HG02763 (cell line): Measurements from ENCODE around the gene ACOT11.

Experiments
- ATAC-seq: cut with Tn5 transposase; IDR thresholded peaks from one replicate; pipeline ENCODE4 v1.9.1; 2021; ENCODE audit warnings: mild to moderate bottlenecking, moderate library complexity; ENCODE audit not compliant: unreplicated experiment

ACOT11 gene

DNA sequence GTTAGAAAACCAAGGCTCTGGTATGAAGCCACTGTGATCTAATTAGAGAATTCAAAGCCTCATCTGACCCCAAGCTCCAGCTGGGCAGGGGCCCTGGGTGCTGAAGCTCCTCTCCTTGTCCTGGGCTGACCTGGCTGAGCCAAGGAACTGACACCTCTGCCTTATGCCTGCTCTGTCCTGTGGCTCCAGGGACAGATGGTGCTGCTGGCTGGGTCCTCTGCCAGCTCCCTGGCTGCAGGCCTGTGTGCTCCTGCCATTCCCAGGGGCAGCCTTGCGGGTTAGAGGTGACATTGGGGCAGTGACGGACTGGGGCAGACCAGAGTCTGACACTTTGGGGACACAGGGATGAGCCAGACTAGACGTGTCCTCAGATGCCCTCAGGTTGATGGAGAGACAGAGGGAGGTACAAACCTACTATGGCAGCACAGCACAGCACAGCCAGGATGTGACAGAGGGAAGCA lies 11.8 kb downstream of the ACOT11 start:
- ATAC-seq, result no peak

DNA sequence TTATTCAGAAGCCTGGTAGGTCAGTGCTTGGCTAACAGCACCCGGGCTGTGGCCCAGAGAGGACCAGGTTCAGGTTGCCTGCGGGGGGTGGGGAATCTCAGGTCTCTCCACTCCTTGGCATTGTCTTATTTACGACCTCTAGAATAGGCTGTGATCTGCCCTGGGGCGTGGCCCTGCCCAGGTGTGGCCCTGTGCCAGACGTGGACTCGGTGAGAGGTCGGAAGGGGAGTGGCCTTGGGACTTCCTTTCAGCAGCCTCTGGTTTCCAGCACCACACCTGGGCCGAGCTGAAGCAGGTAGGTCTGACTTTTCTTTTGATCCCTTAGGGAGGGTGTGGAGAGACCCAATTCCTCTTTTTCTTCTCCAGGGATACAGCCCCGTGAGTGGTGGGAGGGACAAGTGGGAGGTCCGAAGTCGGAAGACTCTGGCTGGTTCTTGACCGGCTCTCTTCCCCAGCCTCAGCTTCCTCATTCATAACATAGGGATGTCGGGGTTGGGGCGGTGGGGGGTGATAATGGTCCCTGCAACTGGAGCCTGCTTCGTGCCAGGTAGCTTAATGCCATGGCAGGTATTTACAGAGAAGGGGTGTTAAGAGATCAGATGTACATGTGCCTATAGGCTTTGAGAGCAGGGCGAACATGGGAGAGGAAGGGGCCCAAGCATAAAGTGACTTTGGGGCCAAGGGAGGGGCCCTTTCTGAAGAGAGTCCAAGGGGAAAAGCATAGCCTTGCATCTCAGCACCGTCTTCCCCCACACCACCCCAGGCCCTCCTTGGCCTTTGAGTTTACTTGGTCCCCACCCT lies 16.5 kb downstream of the ACOT11 start:
- no peak for ATAC-seq

DNA sequence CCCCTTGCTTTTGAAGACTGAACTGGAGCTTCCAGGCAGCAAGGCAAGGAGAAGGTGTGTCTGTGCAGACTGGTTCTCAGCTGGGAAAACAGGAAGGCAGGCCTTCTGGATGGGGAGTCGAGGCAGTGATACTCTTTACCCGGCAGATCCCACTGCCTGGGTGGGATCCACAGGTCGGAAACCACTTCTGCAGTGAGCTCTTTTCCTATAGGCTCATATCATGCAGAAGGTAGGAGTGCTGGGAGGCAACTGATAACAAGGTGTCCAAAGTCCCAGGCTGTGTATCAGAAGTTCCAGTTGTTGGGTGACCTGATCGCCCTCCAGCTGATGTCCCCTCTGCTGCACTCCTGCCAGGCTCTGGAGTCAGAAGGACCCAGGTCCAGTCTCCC lies 17.1 kb downstream of the ACOT11 start:
- ATAC-seq, result no peak

DNA sequence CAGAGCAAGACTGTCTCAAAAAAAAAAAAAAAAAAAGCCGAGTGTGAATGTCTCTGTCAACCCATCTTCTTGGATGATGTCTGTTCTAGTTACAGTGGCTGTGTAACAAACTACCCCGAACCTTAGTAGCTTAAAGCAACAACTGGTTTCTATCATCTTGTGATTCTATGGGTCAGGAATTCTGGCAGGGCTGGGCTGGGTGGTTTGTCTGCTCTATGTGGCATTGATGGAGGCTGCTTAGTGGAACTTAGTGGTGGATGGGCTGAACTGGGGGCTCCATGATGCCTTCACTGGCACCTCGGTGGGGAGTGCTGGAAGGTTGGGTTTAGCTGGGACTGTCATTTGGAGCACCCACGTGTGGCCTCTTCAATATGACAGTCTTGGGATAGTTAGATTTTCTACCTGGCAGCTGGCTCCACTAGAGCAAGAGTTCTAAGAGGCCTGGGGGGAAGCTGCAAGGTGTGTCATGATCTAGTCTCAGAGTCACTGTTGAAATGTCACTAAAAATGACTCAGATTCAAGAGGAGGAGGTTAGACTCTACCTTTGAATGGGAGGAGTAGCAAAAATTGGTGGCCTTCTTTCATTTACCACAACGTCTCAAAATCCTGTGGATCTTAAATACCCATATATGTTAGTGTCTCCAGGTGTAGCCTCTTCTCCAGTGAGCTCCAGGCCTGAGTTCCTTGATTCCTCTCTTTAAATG lies 18.6 kb downstream of the ACOT11 start:
- ATAC-seq, result no peak

DNA sequence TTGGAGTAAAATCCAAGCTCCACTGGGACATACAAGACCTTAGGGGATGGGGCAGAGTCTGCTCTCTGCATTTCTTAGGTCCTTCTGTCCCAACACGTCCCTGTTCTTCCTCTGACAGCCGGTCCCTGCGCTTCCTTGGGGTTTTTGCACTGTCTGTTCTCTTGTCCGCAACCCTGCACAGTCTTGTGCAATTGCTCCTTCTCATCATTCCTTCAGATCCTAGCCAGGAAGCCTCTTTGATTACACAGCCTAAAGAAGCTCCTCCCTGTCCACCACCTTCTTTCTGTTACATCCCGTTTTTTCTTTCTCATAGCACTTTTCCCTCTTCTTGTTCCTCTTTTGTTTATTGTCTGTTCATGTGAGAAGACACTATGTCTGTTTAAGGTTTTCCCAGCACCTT lies 19.9 kb downstream of the ACOT11 start:
- no peak for ATAC-seq

DNA sequence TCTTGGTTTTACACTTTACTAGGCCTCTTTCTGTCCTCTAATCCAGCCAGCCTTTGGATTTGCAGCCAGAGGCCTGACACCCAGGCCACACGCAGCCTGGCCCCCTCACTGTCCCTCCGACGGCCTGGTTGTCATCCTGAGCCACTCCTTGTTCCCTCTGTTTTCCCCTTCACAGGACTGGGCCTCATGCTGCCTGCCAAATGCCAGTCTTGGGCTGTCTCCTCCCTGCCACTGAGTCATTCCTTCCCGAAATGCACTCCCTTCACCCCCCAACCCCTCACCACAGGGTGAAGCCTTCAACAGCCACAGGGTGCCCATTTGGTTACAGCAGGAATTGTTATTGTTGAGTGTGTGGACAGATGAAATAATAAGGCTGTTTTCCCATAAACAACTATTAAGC lies 21.3 kb downstream of the ACOT11 start:
- no peak for ATAC-seq

DNA sequence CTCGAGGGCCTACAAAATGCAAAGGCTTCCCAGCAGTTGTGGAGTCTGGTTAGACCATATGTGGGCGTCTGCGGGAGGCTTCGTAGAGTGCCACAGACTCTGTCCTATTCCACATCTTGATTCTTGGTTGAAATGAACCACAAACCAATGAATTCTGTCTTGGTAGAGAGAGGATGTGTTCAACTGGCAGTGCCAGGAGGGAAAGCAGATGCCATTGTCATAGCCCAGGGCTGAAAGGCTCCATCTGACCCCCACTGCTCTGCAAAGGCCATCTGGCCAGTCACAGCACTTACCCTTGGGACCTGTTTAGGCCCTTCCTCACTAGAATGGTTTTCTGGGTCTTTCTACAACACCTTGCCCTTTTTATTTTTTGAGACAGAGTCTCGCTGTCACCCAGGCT lies 22.1 kb downstream of the ACOT11 start:
- ATAC-seq, result no peak

DNA sequence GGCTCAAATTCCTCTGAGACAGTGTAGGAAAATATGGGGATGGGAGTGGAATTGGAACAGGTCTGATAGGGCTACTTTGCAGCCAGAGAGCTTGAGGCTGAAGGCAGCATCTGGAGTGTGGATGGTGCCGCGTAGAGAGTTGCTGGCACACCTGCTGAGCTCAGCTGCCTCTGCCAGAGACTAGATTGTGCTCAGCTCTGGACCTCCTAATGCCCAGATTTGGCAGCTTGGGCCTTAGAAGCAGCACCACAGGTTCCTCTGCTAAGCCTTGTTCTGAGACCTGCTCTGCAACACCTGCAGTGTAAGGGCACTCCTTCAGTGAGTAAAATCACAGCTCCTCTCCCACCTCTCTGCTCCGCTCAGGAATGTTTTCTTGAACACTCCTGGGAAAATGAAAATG lies 23.3 kb downstream of the ACOT11 start:
- ATAC-seq, result no peak

DNA sequence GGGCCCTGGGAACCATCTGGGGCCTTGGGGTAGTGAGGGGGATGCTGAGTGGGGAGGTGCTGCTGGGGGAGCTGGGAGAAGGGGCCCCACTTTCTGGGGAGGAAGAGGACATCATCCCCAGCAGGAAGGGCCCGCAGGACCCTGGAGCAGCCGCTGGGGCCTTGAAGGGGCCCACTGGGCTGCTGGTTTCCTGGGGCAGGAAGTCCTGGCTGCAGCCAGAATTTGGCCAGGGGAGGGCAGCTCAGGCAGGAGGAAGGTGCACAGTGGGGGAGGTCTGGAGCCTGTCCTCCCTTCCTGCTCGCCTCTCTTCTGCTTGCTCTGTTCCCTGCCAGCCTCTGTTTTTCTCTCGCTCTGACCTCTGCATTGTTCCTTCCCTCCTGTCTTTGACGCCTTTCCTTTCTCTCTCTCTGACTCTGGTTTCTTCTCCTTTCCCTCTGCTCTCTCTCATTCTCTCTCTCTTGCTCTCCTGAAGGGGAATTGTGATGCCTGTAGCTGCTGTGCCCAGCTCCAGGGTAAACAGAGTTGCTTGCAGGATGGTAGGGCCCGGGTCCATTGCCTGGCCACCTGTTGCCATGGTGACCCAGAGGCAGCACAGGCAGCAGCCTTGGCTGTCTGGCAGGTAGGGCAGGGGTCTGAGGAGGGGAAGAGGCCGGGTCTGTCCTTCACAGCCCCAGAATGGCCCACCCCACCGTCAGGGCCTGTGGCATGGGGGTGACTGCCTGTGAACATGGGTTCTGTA lies 23.9 kb downstream of the ACOT11 start:
- ATAC-seq, result no peak

DNA sequence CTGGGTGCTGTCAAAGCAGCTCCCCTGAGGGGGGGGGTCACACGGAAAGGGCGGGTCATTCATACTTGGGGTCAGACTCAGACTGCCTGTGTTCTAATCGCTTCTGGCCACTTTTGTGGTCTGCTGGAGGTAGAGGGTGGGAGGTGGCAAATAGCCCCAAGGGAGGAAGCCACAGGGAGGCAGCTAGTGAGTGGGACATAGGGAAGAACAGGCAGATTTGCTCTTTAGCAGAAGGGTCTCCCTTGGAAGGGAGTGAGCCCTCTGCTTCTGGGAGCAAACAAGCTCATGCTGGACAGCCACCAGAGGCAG lies 24.5 kb downstream of the ACOT11 start:
- no peak for ATAC-seq

DNA sequence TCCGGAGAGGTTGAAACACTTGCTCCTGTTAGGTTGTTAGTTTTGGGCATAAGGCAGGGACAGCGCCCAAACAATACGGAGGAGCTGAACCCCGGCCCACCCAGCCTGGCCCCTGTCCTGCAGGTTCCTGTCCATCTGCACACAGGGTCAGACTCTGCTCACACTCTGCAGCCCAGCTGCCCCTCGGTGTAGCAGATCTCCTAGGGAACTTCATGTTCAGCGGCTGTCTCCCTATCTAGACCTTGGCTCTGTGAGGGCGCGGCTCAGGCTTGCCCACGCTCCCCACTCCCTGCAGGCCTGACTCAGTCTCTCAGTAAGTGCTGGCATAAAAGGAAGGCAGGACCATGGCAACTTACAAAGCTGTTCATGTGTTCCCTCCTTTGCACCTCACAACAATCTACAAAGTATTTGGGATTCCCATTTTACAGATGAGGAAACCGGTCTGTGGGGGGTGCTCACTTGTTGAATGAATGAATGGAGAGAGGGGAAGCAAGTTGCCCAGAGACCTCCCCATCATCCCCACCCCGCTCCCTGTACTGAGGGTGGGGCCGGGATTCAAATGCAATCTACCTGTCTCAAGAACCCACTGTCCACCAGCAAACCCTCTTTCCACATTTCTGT lies 26.2 kb downstream of the ACOT11 start:
- no peak for ATAC-seq

DNA sequence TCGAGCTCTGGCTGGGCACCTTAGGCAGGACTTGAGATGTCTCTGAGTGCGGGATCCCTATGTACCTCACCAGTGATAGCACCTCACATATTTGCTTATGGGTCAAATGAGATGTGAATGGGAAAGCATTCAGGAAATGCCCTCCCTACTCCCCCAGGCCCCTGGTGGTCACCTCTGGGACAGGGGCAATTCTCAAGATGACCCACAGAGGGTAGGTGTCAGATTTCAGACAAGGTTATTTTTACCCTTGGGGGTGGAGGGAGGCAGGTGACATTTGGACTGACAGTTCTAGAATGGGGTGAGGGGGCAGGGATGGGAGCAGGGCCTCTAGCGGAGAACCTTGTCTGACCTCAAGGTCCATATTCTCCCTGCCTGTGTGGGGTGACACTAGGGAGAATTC lies 27.1 kb downstream of the ACOT11 start:
- ATAC-seq, result no peak

DNA sequence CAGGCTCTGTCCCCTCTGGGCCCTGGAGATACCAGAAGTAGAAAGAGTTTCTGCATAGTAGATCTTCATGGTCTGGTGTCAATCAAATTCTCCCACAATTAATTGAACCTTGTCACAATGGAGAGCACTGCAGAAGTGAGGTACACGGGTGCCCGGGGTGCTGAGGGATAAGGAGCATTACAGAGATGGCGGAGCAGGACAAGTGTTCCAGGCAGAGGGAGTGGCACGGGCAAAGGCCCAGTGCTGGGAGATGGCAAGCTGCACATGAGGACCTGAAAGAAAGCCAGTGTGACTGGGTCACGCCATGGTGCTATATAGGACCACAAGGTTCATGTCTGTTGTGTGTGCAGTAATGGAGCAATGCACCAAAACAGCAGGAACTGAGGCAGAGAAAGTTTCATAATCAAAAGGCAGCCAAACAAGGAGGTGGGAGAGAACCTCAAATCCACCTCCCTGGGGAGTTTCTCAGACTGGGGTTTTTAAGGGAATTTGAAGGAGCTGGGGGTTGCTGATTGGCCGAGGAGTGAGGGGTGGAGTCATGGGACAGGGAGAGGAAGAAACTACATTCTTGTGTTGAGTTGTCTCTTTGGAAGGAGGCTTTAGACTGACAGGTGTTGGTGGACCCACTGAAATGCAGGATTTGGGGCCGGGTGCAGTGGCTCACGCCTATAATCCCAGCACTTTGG lies 27.7 kb downstream of the ACOT11 start:
- ATAC-seq, result no peak

DNA sequence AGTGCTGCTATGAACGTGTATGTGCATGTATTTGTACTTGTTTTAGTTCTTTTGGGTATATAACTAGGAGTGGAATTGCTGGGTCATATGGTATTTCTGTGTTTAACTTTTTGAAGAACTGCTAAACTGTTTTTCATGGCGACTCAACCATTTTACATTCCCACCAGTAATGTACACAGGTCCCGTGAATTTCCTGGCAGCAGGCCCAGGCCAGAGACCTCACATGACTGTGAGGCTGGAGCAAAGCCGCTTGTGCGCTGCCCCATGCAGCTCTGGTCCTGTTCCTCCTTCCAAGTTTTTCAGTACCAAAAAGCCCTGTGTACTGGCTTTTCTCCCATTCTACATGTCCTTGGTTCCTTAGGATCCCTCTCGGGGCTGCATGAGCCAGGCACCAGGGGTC lies 29.6 kb downstream of the ACOT11 start:
- ATAC-seq, result no peak

DNA sequence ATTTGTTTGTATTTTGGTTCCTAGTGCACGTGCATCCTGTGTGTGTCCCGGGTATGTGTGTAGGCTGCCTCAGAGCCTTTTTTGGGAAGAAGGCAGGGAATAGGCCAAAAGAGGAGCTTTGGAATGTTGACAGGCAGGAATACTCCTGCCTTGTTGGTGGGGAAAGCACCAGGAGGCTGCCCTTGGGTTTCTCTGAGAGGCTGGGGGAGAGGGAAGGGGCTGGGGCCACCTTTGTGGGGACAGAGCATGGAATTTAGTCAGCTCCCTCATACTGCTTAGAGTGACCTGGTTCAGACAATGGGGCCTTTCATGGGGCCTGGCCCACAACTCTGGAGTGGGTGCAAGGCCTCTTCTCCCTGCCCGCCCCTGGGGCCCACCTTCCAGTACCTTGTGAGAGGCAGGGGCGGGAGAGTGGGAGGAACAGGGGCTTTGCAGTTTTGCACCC lies 31.3 kb downstream of the ACOT11 start:
- ATAC-seq, result no peak

DNA sequence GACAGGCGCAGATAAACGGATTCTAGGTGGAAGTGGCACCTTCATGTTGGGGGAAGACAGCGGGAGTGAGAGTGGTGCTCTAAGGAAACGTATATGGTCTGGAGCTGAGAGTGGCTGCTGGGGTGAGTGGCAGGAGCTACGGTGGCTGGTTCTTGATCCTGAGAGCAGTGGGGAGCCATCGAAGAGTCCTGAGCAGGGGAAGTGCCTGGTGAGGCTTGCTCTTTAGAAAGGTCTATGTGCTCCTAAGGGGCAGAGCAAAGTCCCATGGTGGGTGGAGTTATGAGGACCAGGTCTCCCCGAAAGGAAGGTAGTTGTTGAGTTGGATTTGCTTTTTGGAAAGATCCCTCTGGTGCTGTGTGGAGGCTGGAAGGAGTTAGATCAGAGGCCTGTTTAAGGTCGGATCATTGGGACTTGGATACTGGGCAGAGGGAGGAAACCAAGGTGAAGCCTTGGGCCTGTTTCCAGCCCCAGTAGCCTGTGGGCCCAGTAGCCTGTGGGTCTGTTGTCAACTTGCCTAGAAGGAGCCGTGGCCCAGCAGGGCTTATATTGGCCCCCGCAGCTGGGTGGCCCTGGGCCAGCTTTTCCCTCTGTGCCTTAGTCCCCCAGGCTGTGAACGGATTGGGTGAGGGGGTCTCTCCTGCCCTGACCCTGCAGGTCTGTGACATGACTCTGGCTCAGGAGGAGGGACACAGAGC lies 33.0 kb downstream of the ACOT11 start:
- no peak for ATAC-seq

DNA sequence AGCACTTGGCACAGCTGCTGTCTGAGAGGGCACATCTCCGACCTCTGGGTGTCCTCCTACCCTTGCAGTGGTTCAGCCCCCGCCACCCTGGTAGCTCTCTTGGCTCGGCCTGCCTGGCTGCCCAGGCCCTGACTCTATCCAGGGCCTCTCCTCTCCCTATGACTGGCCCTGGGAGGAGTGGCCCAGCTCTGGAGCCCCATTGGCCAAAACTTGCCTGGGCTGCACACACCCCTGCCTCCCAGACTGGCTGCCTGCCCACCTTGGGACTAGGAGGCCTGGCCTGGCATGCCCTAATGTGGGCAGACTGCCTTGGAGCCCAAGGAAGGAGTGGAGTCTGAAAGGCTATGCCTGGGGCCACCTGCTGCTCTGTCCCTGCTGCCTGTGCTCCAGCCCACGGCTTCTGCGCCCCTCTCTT lies 33.6 kb downstream of the ACOT11 start:
- ATAC-seq, result no peak

DNA sequence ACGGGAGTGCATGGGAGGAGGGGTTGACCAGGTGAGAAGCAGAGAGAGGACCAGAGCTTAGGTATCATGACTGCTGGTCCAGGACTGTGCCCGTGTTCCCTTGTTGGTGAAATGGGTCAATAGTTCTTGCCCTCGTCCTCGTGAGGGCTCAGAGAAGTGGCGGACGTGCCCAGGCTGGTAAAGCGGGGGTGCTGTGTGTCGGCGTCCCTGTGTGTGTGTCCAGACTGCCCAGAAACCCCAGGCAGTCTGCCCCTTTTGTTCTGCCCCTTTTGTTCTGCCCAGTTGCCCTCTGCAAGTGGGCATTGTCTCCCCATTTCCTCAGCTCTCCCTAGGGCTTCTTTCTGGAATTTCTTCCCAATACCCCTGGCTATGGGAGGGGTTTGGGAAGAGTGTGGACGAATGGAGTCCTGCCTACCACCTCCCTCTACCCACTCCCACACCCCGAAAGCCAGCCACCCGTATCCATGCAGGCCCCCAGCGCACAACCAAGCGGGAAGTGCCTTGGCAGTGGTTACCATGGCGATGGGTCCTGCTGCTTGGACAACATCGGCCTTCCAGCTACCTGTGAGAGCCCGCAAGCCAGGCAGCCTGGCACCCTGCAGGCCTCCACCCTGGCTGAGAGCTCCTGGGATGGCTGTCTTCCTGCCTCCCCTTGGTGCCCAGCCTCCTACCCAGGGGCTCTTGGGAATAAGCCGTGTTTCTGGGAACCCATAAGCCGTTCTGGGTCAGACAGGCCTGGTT lies 34.7 kb downstream of the ACOT11 start:
- no peak for ATAC-seq

DNA sequence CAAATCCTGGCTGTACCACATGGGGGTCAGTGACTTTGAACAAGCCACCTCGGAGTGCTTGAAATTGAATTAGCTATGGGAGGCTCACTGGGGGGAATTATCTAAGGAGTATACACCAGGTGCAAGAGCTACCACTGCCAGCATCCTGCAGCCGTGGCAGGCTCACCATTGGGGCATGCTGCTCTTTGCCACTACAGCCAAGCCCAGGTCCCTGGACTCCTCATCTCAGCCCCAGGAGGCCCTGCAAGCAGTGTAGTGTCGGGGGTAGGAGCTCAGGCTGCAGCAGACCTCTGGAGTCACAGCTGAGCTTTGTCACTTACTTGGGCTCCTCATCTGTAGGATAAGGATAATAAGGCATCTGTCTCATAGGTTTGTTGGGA lies 35.3 kb downstream of the ACOT11 start:
- ATAC-seq, result no peak

DNA sequence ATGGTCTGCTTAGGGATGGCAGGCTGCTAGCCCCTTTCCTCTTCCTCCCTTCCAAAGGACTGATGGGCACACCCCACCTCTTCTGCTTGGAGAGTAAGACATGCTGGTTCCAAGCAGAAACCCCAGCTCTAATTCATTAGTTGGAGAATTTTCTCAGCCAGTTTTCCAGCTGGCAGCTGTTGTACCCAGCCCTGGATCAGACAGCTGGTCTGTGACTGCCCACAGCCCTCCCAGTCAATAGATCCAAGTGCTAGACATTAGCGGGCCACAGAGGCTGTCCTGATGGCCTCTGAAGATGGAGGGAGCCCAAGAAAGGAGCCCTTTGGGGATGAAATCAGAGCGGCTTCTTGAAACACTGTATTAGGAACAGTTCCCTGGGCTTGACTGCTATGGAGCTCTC lies 35.8 kb downstream of the ACOT11 start:
- no peak for ATAC-seq
